GM12891 (cell line): ENCODE measurements around the gene DIP2C.
A peak's percentile ranks its signal among the peaks of the same experiment; 100 is the strongest.

Experiments used
- DNase-seq: peaks from one replicate; pipeline ENCODE4 v3.0.0; 2011; ENCODE audit warnings: low spot score; ENCODE audit not compliant: insufficient read length
- FAIRE-seq: peaks from 2 replicates; lab custom pipeline; 2011; peaks lifted over from hg19 to GRCh38; lab: Jason Lieb, UNC
- PAX5 ChIP-seq: IDR thresholded peaks from 2 replicates; pipeline ENCODE4 v1.6.1; 2011; ENCODE audit warnings: low read length, moderate library complexity, mild to moderate bottlenecking; ENCODE audit not compliant: insufficient read depth, severe bottlenecking
- POLR2A ChIP-seq: IDR thresholded peaks from 2 replicates; pipeline ENCODE4 v1.6.1; 2011; ENCODE audit warnings: low read depth, low read length, control low read depth
- POLR2AphosphoS5 ChIP-seq: IDR thresholded peaks from 2 replicates; pipeline ENCODE4 v1.6.1; 2011; ENCODE audit warnings: low read depth, low read length, control low read depth
- POU2F2 ChIP-seq: IDR thresholded peaks from 2 replicates; pipeline ENCODE4 v1.6.1; 2011; ENCODE audit warnings: low read depth, mild to moderate bottlenecking, control low read depth, low read length, moderate library complexity
- SPI1 ChIP-seq: IDR thresholded peaks from 2 replicates; pipeline ENCODE4 v1.6.1; 2011; ENCODE audit warnings: low read depth, low read length, control low read depth
- TAF1 ChIP-seq: IDR thresholded peaks from 2 replicates; pipeline ENCODE4 v1.6.1; 2011; ENCODE audit warnings: low read depth, low read length, control low read depth

Gene DIP2C

GRCh38 chr10:607545-608185 is 81.8 kb downstream of the DIP2C start:
- TF ChIP-seq POLR2AphosphoS5, result no peak
- TF ChIP-seq SPI1, result no peak
- no peak for TF ChIP-seq TAF1
- no peak for TF ChIP-seq POU2F2
- no peak for TF ChIP-seq PAX5
- TF ChIP-seq POLR2A, result no peak
- DNase-seq (no peak), FAIRE-seq (peak; percentile 13)

- no peak for TF ChIP-seq POLR2AphosphoS5
- no peak for TF ChIP-seq TAF1
- TF ChIP-seq SPI1, result no peak
- TF ChIP-seq POU2F2, result no peak
- no peak for TF ChIP-seq POLR2A
- TF ChIP-seq PAX5, result no peak
- DNase-seq (no peak), FAIRE-seq (no peak)
Measured at GRCh38 chr10:606762-607544, 82.5 kb downstream of the DIP2C start.

GRCh38 chr10:605632-606325 is 83.7 kb downstream of the DIP2C start:
- no peak for FAIRE-seq

GRCh38 chr10:604716-605631 is 84.5 kb downstream of the DIP2C start:
- FAIRE-seq (no peak), DNase-seq (no peak)
- TF ChIP-seq POLR2AphosphoS5 (no peak), TAF1 (no peak), PAX5 (no peak), SPI1 (no peak), POU2F2 (no peak), POLR2A (no peak)

More at GRCh38 chr10:605632-606325, 83.7 kb downstream of the DIP2C start:
- DNase-seq, result no peak
- TF ChIP-seq PAX5 (no peak), POU2F2 (no peak), SPI1 (no peak), POLR2A (no peak), POLR2AphosphoS5 (no peak), TAF1 (no peak)

- no peak for DNase-seq
- FAIRE-seq, result no peak
- TF ChIP-seq POLR2AphosphoS5 (no peak), SPI1 (no peak), POLR2A (no peak), TAF1 (no peak), PAX5 (no peak), POU2F2 (no peak)
Measured at GRCh38 chr10:603745-604144, 85.7 kb downstream of the DIP2C start.

GRCh38 chr10:602391-603005 is 87.0 kb downstream of the DIP2C start:
- TF ChIP-seq POLR2A (no peak), SPI1 (no peak), POLR2AphosphoS5 (no peak), POU2F2 (no peak), PAX5 (no peak), TAF1 (no peak)
- no peak for DNase-seq
- no peak for FAIRE-seq

- DNase-seq (no peak), FAIRE-seq (no peak)
- no peak for TF ChIP-seq TAF1
- TF ChIP-seq POLR2AphosphoS5, result no peak
- no peak for TF ChIP-seq POLR2A
- TF ChIP-seq PAX5, result no peak
- TF ChIP-seq POU2F2, result no peak
Measured at GRCh38 chr10:601660-601963, 87.9 kb downstream of the DIP2C start.

GRCh38 chr10:600876-601659 is 88.4 kb downstream of the DIP2C start:
- FAIRE-seq (no peak), DNase-seq (no peak)
- TF ChIP-seq POLR2AphosphoS5 (no peak), POLR2A (no peak), POU2F2 (no peak), TAF1 (no peak), PAX5 (no peak), SPI1 (no peak)

GRCh38 chr10:600234-600633 is 89.2 kb downstream of the DIP2C start:
- FAIRE-seq (no peak), DNase-seq (no peak)
- TF ChIP-seq POU2F2 (no peak), TAF1 (no peak), POLR2AphosphoS5 (no peak), PAX5 (no peak)
